ENCODE data around the gene MARCHF3.
"Not testable (repeated sequence)": the region's sequence is repeated elsewhere in the genome, so short reads cannot be mapped to it uniquely, and the experiment has no call there.

MARCHF3 gene

DNA sequence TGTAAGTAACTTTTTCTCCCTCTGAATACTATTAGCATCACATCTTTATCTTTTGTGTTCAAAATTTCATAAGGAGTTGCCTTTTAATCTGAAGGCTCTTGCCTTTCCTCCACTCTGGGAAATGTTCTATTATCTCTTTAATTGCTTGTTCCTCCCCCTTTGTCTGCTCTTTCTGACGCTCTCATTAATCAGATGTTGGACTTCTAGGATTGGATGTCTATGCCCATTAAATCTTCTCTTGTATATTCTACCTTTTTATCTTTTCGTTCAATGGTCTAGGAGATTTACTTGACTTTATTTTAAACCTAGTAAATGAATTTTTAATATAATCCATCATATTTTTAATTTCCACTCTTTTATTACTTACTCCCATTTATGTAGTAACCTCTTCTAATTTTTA lies 76.7 kb downstream of the MARCHF3 start:
- no peak for TF ChIP-seq POLR2A (IDR thresholded peaks at IDR 0.05; ENCODE audit: low read depth, low read length)
- no peak for FAIRE-seq
- no peak for DNase-seq (ENCODE audit: insufficient read length, low spot score)

DNA sequence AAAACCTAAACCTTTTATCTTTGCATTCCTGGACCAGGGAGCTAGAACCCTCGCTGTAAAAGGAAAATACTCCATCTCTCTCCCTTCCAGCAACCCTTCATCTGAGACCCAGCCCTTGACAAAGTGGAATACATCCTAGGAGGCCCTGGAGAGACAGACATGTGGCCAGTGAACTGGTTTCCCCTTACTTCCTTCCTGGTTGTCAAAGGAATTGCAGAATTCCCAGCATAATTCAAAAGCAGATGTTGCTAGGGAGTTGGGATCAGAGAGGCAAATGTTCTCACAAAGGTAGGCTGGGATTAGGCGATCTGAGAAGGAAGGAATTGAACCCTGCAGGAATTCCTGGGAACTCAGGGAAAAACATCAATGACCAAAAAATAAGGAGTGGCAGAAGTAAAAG lies 80.9 kb downstream of the MARCHF3 start:
- FAIRE-seq = no peak
- no peak for TF ChIP-seq POLR2A (IDR thresholded peaks at IDR 0.05; ENCODE audit: low read depth, low read length)

GRCh38 chr5:126948453-126948852 lies 81.9 kb downstream of the MARCHF3 start:
- FAIRE-seq (no peak), DNase-seq (ENCODE audit: insufficient read length, low spot score) (no peak)
- TF ChIP-seq POLR2A (IDR thresholded peaks at IDR 0.05; ENCODE audit: low read depth, low read length) = no peak

More for the DNA sequence above, 80.9 kb downstream of the MARCHF3 start:
- DNase-seq (ENCODE audit: insufficient read length, low spot score) = no peak

GRCh38 chr5:126948011-126948355 lies 82.4 kb downstream of the MARCHF3 start:
- FAIRE-seq (no peak), DNase-seq (ENCODE audit: insufficient read length, low spot score) (no peak)
- TF ChIP-seq POLR2A (IDR thresholded peaks at IDR 0.05; ENCODE audit: low read depth, low read length) = no peak

DNA sequence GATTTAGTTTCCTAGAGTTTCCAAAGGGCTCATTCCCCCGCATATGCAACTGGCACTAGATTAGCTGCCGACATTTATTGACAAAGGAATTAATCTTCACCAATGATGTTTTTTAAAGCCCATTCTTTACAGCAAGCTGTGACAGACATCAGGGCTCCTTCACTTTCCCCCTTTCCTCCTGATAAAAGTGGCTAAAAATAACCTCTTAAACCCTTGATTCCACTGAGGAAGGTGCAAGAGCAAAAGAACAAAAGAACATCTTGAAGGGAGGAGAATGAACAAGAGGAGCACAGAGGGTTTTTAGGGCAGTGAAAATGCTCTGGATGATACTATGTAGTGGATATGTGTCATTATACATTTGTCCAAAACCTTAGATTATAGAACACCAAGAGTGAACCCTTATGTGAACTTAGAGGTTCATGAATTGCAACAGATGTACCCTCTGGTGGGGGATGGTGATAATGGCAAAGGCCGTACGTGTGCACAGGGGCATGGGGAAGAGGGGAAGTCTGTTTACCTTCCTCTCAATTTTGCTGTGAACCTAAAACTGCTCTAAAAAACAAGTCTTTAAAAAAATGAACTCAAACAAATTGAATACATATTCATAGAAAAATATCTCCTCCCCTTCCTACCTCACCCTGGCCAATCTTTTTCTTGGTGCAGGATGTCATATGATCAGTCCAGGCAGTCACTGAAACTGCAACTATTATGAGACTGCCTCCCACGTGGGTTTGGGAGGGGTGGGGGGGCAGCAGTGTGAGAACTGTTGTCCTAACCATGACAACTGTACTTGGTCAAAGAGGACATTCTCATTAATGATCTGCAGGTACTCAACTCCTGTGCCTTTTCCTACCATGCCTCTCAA lies 83.0 kb downstream of the MARCHF3 start:
- TF ChIP-seq POLR2A (IDR thresholded peaks at IDR 0.05; ENCODE audit: low read depth, low read length) = no peak
- DNase-seq (ENCODE audit: insufficient read length, low spot score) (no peak), FAIRE-seq (no peak)

DNA sequence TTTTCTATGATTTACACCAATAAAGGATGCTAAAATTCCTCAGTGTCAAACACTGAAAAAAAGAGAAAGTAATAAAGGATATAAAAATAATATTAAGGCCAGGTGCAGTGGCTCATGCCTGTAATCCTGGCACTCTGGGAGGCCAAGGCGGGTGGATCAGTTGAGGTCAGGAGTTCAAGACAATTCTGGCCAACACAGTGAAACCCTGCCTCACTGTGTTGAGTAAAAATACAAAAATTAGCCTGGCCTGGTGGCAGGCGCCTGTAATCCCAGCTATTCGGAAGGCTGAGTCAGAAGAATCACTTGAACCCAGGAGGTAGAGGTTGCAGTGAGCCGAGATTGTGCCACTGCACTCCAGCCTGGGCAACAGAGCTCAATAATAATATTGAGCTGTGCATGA lies 87.5 kb downstream of the MARCHF3 start:
- DNase-seq (ENCODE audit: insufficient read length, low spot score); FAIRE-seq: not testable (repeated sequence)

DNA sequence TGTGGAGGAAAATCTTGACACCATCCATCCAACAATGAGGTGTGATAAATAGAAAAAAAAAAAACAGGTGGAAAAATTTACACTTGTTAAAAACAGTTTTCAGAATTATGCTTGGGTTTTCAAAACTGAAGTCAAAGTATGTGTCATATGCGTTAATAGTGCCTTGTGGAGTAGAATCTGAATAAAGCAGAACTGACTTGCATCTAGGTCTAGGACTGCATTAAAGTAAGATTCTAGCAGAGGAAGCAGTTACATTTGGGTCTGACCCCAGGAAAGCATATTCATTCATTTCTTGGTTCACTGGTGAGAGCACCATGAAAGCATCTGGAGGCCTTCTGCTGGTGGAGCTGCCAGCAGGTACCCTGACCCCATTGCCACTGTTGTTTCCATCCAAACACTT lies 89.0 kb downstream of the MARCHF3 start:
- no peak for TF ChIP-seq POLR2A (IDR thresholded peaks at IDR 0.05; ENCODE audit: low read depth, low read length)
- FAIRE-seq = no peak

GRCh38 chr5:126939887-126940286 lies 90.5 kb downstream of the MARCHF3 start:
- FAIRE-seq = no peak
- TF ChIP-seq POLR2A (IDR thresholded peaks at IDR 0.05; ENCODE audit: low read depth, low read length) = no peak
- no peak for DNase-seq (ENCODE audit: insufficient read length, low spot score)

More for the DNA sequence above, 89.0 kb downstream of the MARCHF3 start:
- no peak for DNase-seq (ENCODE audit: insufficient read length, low spot score)

DNA sequence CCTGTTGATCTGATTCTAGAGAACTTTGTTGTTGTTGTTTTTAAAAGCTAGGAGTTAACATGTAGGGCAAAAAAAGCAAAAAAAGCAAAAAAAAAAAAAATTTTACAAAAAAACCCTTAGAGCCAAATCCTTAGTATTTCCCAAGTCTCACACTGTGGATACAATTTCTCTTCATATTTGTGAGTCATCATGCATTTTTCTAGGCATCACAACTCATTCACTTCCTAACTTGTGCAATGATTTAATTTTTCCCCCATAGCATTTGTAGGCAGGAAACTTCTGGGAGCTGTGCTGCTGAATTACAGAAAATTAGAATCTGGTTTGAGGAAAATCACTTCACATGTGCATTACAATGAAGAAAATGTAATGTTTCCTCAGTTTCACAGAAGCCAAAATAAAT lies 91.9 kb downstream of the MARCHF3 start:
- FAIRE-seq (peak; percentile 71), DNase-seq (ENCODE audit: insufficient read length, low spot score) (peak; percentile 12)
- no peak for TF ChIP-seq POLR2A (IDR thresholded peaks at IDR 0.05; ENCODE audit: low read depth, low read length)

DNA sequence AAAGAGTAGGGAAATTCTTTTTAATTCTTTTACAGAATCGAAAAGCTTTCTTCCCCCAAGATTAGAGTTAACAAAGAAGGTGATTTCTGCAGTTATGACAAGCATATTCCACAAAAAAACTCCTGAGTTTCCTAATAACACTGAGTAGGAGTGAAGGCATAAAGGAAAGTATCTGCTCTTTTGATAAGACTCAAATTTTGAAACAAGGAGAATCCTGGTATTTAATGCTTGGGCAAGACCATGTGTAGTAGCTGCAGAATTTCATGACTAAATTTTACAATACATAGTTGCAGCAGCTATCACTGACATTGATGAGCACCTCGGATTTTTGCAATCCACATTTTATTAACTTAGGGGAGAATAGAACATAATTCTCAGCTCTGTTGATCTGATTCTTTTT lies 92.6 kb downstream of the MARCHF3 start:
- TF ChIP-seq POLR2A (IDR thresholded peaks at IDR 0.05; ENCODE audit: low read depth, low read length) = no peak
- DNase-seq (ENCODE audit: insufficient read length, low spot score) (no peak), FAIRE-seq (peak; percentile 36)

- no peak for TF ChIP-seq POLR2A (IDR thresholded peaks at IDR 0.05; ENCODE audit: low read depth, low read length)
- FAIRE-seq (no peak), DNase-seq (ENCODE audit: insufficient read length, low spot score) (no peak)
Observed at GRCh38 chr5:126936775-126937418, 93.5 kb downstream of the MARCHF3 start.

GRCh38 chr5:126931963-126932660 lies 98.2 kb downstream of the MARCHF3 start:
- FAIRE-seq (no peak), DNase-seq (ENCODE audit: insufficient read length, low spot score) (no peak)
- no peak for TF ChIP-seq POLR2A (IDR thresholded peaks at IDR 0.05; ENCODE audit: low read depth, low read length)

DNA sequence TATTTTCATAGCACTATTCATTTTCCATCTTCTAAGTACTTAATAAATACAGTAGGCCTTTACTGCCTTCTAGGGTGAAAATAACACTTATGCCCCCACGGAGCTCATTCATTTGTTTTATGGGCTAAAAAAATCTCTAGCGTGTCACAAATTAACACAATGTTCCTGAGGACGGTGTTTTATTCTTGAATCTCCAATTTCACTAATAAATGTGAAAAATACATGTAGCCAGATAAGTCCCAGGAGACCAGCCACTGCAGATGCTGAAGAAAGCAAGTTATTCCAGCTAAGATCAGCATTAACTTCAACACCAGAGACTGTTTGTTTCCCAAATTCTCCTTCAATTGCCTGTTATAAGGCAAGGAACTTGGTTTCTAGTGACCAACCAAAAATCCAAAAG lies 102.3 kb downstream of the MARCHF3 start:
- TF ChIP-seq POLR2A (IDR thresholded peaks at IDR 0.05; ENCODE audit: low read depth, low read length) = no peak
- FAIRE-seq (no peak), DNase-seq (ENCODE audit: insufficient read length, low spot score) (no peak)

DNA sequence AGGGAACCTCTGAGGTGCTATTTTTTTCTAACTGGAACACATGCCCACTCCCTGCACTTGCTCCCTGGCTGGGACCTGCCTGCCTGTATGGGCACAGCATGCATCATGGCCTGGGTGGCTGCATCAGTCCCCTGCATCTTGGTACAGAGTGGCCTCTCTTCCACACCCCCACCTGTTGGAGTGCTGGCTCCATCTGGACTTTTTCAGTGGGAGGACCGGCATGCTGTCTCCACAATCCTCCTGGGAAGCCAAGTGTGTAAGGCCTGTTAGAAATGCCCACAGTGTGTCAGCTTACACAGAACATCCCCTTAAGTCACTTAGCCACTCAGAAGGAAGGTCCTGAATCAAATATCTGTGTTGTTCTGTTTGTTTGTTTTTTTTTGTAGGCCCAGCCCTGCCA lies 102.9 kb downstream of the MARCHF3 start:
- TF ChIP-seq POLR2A (IDR thresholded peaks at IDR 0.05; ENCODE audit: low read depth, low read length) = no peak
- no peak for FAIRE-seq

More for the DNA sequence above, 102.9 kb downstream of the MARCHF3 start:
- DNase-seq (ENCODE audit: insufficient read length, low spot score) = no peak

Measured in H54 (cell line).